AG09319 (cell line): ENCODE data around the gene GPR152.

ENCODE experiments used
- DNase-seq: peaks from one replicate; pipeline ENCODE4 v3.0.0-alpha.2; 2010; ENCODE audit warnings: low read depth; ENCODE audit errors: extremely low read depth
- CTCF ChIP-seq: IDR thresholded peaks from 2 replicates; pipeline ENCODE4 v1.5.1; 2011; ENCODE audit warnings: low read depth, mild to moderate bottlenecking, inconsistent platforms, low read length, moderate library complexity

The GPR152 gene

GRCh38 chr11:67455054-67455453 is 2.5 kb upstream of the GPR152 start, which contains the start of gene CABP4:
Gene CABP4 (plus strand): TSS chr11:67455354. CDS start chr11:67455424, 70 bp downstream.
- TF ChIP-seq CTCF, result no peak
- no peak for DNase-seq

GRCh38 chr11:67453816-67454732 is 1.5 kb upstream of the GPR152 start:
- DNase-seq, result no peak

GRCh38 chr11:67451658-67451976 is 912 bp downstream of the GPR152 start:
- no peak for DNase-seq

More at GRCh38 chr11:67453816-67454732, 1.5 kb upstream of the GPR152 start:
- TF ChIP-seq CTCF, result no peak

GRCh38 chr11:67450796-67451657 is 1.5 kb downstream of the GPR152 start:
- no peak for TF ChIP-seq CTCF
- DNase-seq, result no peak

More at GRCh38 chr11:67451658-67451976, 912 bp downstream of the GPR152 start:
- no peak for TF ChIP-seq CTCF

GRCh38 chr11:67449116-67449844 is 3.2 kb downstream of the GPR152 start:
- TF ChIP-seq CTCF, result no peak
- DNase-seq, result no peak

- no peak for DNase-seq
- TF ChIP-seq CTCF, result no peak
These were observed 4.3 kb downstream of the GPR152 start for GRCh38 chr11:67448220-67448609.
